ENCODE data around the gene LGALS4. TPM values are rescaled to one million over a fixed set of nuclear protein-coding genes. Genes with fewer than 3 reads are reported as not detected.
A peak's percentile ranks its signal among the peaks of the same experiment; 100 is the strongest.
"Not testable (repeated sequence)": the region's sequence is repeated elsewhere in the genome, so short reads cannot be mapped to it uniquely, and the experiment has no call there.

Gene LGALS4
- total RNA-seq, 1 donor from 2014 or later: 33.4 TPM

DNA sequence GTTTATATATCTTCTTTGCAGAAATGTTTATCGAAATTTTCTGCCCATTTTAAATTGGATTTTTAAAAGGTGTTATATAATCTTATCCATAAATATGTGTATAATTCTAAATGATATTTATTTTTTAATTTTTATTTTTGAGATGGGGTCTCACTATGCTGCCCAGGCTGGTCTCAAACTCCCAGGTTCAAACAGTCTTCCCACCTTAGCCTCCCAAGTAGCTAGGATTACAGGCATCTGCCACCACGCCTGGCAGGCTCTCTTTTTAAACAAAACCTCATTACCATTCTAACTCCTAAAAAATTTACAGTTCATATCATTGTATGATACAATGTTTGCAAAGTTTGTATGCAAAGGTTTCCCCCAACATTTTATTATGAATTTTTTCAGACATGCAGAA, 16.6 kb downstream of the LGALS4 start:
- H3K9me3 Mint-ChIP-seq: peaks cover 5% of the 10 kb centered on the region
- no peak overlapping the region for H3K4me3 Mint-ChIP-seq
- peaks cover 3% of the 10 kb centered on the region for H3K27me3 Mint-ChIP-seq
- peaks cover 4% of the 10 kb centered on the region for H3K36me3 Mint-ChIP-seq
- H3K27ac Mint-ChIP-seq: no peak overlapping the region
- peaks cover 4% of the 10 kb centered on the region for H3K4me1 Mint-ChIP-seq (ENCODE audit: unreplicated experiment)
- no peak for DNase-seq (ENCODE audit: extremely low spot score, unreplicated experiment)
- TF ChIP-seq, protein P1, sequence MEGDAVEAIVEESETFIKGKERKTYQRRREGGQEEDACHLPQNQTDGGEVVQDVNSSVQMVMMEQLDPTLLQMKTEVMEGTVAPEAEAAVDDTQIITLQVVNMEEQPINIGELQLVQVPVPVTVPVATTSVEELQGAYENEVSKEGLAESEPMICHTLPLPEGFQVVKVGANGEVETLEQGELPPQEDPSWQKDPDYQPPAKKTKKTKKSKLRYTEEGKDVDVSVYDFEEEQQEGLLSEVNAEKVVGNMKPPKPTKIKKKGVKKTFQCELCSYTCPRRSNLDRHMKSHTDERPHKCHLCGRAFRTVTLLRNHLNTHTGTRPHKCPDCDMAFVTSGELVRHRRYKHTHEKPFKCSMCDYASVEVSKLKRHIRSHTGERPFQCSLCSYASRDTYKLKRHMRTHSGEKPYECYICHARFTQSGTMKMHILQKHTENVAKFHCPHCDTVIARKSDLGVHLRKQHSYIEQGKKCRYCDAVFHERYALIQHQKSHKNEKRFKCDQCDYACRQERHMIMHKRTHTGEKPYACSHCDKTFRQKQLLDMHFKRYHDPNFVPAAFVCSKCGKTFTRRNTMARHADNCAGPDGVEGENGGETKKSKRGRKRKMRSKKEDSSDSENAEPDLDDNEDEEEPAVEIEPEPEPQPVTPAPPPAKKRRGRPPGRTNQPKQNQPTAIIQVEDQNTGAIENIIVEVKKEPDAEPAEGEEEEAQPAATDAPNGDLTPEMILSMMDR (conservative IDR thresholded peaks at IDR 0.05): no peak

DNA sequence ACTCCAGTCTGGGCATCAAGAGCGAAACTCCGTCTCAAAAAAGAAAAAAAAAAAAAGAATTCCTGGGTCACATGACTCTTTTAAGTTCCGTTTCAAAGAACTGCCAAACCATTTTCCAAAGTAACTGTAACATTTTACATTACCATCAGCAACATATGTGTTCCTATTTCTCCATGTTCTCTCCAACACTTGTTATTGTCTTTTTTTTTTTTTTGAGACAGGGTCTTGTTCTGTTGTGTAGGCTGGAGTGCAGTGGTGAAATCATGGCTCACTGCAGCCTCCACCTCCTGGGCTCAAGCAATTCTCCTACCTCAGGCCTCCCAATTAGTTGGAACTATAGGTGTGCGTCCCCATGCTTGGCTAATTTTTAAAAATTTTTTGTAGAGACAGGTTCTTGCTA, 17.2 kb downstream of the LGALS4 start:
- Mint-ChIP-seq H3K4me3 (no peak overlapping the region), H3K36me3 (peaks cover 4% of the 10 kb centered on the region), H3K27ac (no peak overlapping the region), H3K4me1 (ENCODE audit: unreplicated experiment) (peaks cover 4% of the 10 kb centered on the region), H3K9me3 (peaks cover 5% of the 10 kb centered on the region), H3K27me3 (peaks cover 3% of the 10 kb centered on the region)
- DNase-seq (ENCODE audit: extremely low spot score, unreplicated experiment): no peak
- TF ChIP-seq, protein P1 (conservative IDR thresholded peaks at IDR 0.05): no peak

DNA sequence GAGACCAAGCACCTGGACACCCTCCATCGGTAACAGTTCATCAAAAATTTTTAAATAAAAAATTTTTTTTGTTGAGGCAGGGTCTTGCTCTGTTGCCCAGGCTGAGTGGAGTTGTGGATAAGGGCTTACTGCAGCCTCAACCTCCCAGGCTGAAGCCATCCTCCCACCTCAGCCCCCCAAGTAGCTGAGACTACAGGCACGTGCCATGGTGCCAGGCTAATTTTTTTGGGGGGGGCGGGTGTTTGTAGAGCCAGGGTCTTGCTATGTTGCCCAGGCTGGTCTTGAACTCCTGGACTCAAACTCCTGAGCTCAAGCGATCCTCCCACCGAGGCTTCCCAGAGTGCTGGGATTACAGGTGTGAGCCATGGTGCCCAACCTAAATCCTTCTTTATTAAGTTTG, 19.1 kb downstream of the LGALS4 start:
- no peak overlapping the region for H3K27ac Mint-ChIP-seq
- TF ChIP-seq, protein P1 (conservative IDR thresholded peaks at IDR 0.05): no peak
- H3K36me3 Mint-ChIP-seq: no peaks in the 10 kb centered on the region
- no peak overlapping the region for H3K4me3 Mint-ChIP-seq
- no peaks in the 10 kb centered on the region for H3K9me3 Mint-ChIP-seq
- peaks cover 3% of the 10 kb centered on the region for H3K27me3 Mint-ChIP-seq
- no peak for DNase-seq (ENCODE audit: extremely low spot score, unreplicated experiment)
- peaks cover 4% of the 10 kb centered on the region for H3K4me1 Mint-ChIP-seq (ENCODE audit: unreplicated experiment)

DNA sequence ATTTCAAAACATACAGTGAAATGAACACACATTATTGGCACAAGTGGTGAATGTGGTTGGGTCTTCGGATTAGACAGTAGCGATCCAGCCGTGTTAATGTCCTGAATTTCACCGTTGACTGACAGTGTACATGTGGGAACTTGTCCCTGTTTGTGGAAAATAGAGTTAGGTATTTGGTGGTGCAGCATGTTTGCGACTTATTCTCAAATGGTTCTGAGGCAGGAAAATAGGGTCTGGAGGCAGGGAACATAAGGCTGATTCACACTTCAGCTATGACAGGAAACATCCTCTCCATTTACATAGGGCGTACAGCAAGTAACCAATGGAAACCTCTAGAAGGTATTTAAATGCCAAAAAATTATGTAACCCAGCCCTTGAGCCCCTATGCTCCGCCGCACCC, 19.6 kb downstream of the LGALS4 start:
- Mint-ChIP-seq H3K36me3 (no peaks in the 10 kb centered on the region), H3K4me1 (ENCODE audit: unreplicated experiment) (peaks cover 4% of the 10 kb centered on the region), H3K9me3 (no peaks in the 10 kb centered on the region), H3K27me3 (peaks cover 3% of the 10 kb centered on the region), H3K27ac (peak overlapping the region; percentile 68), H3K4me3 (peak overlapping the region; percentile 54)
- TF ChIP-seq, protein P1 (conservative IDR thresholded peaks at IDR 0.05): no peak
- no peak for DNase-seq (ENCODE audit: extremely low spot score, unreplicated experiment)

DNA sequence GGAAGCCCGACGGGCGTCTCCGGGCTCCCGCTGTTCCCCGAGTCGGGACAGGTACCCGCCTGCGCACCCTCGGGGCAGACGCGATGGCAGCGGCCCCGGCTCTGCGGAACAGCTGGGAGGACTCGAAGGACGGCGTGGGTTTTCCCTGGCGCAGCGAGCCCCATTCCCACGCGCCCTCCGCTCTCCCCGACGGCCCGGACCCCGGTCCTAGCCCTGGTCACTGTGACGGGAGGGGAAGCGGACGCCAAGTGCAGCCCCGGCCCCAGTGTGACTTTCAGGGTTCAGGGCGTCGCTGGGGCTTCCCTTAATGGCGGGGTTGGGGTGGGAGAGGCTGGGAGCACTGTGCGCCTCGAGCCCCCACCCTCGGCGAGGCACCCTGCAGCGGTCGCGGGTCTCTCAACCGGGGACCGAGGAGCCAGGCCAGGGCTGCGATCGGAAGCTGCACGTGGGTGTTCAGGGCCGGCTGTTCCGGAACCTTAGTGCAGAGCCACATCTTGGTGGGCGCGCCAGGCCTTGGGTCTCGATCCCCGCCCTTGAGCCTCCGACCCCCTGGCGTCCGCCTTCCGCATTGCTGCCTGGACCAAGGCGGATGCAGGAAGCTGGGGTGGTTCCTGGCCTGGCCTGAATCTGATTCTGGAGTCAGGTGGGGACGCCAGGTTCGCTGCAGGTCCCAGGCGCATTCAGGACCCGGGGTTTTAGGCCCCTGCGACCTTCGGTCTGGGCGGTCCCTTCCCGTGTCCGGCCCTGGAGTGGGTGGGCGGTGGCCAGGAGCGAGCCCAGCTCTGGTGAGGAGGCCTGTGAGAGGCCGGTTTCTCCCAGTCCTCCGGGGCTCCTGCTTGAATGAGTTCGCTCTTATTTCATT, 20.3 kb downstream of the LGALS4 start:
- H3K4me3 Mint-ChIP-seq: no peak overlapping the region
- H3K27ac Mint-ChIP-seq: peak overlapping the region; percentile 68
- no peaks in the 10 kb centered on the region for H3K36me3 Mint-ChIP-seq
- H3K27me3 Mint-ChIP-seq: peaks cover 3% of the 10 kb centered on the region
- no peaks in the 10 kb centered on the region for H3K9me3 Mint-ChIP-seq
- TF ChIP-seq, protein P1 (conservative IDR thresholded peaks at IDR 0.05): no peak
- DNase-seq (ENCODE audit: extremely low spot score, unreplicated experiment): no peak
- H3K4me1 Mint-ChIP-seq (ENCODE audit: unreplicated experiment): peaks cover 4% of the 10 kb centered on the region

DNA sequence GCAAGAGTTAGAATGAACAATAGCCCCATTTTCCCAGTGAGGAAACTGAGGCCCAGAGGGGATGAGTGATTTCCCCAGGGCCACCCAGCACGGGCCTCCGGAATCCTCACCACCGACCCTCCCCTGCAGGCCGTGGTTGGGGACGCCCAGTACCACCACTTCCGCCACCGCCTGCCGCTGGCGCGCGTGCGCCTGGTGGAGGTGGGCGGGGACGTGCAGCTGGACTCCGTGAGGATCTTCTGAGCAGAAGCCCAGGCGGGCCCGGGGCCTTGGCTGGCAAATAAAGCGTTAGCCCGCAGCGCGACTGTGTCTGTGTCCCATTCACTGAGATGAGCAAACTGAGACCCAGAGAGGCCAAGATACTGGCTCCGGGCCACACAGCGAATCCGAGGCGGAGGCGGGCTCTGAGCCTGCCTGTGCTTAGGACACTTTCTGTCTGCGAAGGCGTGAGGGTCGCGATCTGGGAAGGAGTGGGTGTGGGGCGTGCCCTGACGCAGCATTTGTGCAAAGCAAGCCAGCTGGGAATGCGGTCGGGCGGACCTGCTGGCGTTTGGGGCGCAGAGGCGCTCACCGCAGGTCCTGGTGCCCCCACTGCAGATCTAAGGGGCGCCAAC, 21.2 kb downstream of the LGALS4 start:
- not testable (repeated sequence) for H3K4me1 Mint-ChIP-seq (ENCODE audit: unreplicated experiment); DNase-seq (ENCODE audit: extremely low spot score, unreplicated experiment); H3K27ac Mint-ChIP-seq; H3K36me3 Mint-ChIP-seq; H3K4me3 Mint-ChIP-seq; H3K27me3 Mint-ChIP-seq; H3K9me3 Mint-ChIP-seq

DNA sequence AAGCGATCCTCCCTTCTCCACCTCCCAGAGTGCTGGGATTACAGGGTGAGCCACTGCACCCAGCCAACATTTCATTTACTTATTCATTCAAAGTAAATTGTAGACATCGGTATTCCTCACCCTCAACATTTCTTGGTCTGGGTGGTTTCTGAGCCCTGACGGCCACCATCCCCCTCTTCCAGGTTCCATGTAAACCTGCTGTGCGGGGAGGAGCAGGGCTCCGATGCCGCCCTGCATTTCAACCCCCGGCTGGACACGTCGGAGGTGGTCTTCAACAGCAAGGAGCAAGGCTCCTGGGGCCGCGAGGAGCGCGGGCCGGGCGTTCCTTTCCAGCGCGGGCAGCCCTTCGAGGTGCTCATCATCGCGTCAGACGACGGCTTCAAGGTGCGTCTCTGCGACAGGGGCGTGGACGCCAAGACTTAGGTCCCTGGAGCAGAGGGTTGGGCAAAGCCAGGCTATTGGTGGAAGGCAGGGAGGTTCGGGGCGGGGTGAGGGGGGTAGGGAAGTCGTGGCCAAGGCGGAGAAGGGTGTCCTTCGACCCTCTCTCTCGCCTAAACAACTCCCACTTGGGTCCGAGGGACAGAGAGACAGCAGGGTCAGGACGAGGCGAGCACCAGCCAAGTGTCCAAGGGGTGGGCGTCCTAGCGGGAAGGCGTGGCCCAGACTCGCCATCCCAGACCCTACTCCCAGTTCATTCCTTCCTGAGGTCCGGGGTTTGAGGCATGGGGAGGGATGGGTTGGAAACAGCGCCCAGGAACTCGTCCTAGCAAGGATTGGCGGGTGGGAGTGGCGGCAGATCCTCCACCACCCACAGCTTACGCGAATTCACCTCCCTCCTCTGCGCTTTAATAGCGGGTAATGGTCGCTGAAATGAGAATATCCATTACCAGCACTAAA, 22.0 kb downstream of the LGALS4 start:
- H3K9me3 Mint-ChIP-seq; H3K36me3 Mint-ChIP-seq; H3K27me3 Mint-ChIP-seq; DNase-seq (ENCODE audit: extremely low spot score, unreplicated experiment); H3K27ac Mint-ChIP-seq; H3K4me1 Mint-ChIP-seq (ENCODE audit: unreplicated experiment); H3K4me3 Mint-ChIP-seq: not testable (repeated sequence)

Measured in type B pancreatic cell (in vitro differentiated cells).